HG02885 (cell line): ENCODE results near the gene SLC6A5.

ENCODE experiments used
- ATAC-seq: cut with Tn5 transposase; IDR thresholded peaks from one replicate; pipeline ENCODE4 v1.9.1; 2021; ENCODE audit warnings: mild to moderate bottlenecking; ENCODE audit not compliant: unreplicated experiment, poor library complexity

SLC6A5 gene

GRCh38 chr11:20596205-20597153 is 2.9 kb upstream of the SLC6A5 start:
- no peak for ATAC-seq

GRCh38 chr11:20597154-20597679 is 2.2 kb upstream of the SLC6A5 start:
- no peak for ATAC-seq

DNA sequence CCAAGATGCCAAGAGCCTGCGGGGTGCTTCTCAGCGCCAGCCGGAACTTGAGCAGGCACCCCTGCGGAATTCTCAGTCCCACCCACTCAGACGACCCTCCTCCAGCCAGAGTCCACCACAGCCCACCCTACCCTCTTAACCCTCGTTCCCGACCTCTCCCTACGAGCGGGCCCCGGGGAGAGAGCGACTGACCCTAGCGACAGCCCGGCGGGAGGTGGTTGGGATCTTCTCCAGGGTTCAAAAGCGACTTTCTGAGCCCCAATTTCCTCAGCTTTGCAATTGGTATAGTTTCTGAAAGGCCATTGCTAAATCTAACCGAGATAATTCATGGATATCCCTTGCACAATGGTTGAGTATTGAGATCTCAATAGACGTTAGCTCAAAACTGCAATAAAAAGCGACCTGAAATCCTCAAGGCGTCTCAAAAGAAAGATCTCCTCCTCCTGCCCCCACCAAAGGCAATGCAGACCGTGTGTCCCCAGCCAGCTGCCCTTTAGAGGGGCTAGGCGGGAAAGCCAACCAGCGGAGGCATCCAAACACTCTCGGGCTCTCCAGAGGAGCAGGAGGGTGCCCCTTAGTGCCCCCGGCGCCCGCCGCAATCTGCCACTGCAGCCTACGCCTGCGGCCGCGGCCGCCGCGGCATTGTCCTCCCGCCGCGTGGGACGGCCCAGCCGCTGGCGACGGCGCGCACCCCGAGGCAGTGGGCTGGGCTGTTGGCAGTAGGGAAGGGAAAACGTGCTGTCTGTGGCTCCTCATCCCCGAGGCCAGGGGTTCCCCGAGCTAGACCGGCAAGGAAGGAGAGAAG is 1.5 kb upstream of the SLC6A5 start:
- ATAC-seq, result no peak

DNA sequence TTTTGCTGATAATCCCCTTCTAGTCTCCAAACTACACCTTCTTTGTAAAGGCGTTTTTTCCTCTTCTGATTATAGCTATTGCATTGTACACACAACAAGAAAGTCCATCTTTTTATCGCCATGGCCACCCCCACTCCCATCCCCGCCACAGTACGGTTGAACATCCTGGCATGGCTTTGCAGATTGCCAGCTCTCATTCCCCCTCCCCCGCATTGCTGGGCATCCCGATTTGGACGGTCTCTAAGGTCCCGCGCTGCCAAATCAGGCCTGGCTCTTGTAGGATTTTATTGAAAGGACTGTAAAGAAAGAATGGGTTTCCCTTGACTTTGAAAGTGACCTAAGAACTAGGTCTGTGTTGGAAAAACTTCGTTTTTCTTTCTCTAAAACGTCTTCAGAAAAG is 916 bp upstream of the SLC6A5 start:
- no peak for ATAC-seq

DNA sequence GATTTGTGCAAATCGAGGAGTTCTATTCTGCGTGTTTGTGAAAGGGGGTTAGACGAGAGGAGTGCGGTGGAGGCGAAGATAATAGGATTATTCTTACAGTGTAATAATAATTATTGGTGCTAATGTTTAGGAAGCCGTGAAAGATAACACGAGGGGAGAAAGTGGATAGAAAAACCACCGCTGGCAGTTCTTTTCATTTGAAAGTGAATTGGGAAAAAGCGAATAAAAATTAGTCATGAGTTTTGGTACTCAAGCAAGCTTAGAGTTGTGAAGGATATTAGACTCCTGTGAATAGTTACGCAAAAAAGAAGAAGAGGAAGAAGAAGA is 575 bp downstream of the SLC6A5 start:
- ATAC-seq, result no peak

DNA sequence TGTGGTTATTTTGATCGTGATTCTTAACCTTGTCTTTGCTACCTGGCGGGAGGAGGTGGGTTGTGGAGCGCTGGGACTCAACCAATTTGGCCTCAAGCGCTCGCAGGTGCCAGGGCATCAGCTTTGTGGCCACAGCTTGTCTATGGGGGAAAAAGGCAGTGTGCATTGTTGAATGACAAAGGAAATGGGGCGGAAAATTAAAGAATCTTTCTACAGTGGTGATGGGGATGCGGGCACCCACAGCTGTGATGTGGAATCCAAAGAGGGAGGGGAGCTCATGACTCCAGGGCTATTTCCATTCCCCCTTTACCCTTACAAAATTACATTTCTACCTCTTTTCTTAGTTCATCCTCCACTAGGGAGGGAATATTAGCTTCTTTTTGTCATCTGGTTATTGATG is 1.1 kb downstream of the SLC6A5 start:
- no peak for ATAC-seq

DNA sequence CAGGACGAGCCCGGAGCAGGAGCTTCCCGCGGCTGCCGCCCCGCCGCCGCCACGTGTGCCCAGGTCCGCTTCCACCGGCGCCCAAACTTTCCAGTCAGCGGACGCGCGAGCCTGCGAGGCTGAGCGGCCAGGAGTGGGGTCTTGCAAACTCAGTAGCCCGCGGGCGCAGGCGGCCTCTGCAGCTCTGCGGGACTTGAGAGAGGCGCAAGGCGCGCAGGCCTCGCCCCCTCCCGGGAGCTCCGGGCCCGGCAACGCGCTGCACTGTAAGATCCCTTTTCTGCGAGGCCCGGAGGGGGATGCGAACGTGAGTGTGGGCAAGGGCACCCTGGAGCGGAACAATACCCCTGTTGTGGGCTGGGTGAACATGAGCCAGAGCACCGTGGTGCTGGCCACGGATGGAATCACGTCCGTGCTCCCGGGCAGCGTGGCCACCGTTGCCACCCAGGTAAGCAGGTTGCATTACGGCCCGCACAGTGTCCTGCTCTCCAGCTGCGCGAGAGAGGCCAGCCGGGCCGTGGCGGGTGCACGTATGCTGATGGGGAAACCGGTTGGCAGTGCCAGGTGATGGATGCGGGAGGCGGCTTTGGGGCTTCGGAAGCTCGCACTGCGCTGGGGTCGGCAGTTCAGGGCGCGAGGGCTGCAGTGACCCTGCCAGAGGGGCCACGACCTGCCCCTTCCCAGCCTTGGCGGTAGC is 2.0 kb downstream of the SLC6A5 start:
- no peak for ATAC-seq

GRCh38 chr11:20604295-20604803 is 4.9 kb downstream of the SLC6A5 start:
- ATAC-seq, result no peak

GRCh38 chr11:20604864-20605601 is 5.6 kb downstream of the SLC6A5 start:
- no peak for ATAC-seq

- ATAC-seq, result no peak
Observed at GRCh38 chr11:20605602-20606091, 6.2 kb downstream of the SLC6A5 start.

DNA sequence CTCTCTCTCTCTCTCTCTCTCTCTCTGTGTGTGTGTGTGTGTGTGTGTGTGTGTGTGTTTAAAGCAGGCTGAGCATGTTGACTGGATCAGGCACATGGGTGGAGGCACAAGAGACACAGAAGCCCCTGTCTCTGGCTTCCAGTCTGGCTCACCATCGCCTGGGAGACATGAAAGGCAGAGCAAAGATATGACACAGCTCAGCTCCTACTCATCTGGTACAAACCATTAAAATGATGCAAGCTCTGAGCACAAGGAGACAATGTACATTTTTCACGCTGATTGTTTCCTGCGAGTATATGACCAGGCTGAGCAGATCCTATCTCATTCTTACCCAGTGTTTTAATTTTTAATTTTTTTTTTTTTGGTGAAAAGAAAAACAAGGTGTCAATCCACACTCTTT is 9.5 kb downstream of the SLC6A5 start:
- no peak for ATAC-seq

DNA sequence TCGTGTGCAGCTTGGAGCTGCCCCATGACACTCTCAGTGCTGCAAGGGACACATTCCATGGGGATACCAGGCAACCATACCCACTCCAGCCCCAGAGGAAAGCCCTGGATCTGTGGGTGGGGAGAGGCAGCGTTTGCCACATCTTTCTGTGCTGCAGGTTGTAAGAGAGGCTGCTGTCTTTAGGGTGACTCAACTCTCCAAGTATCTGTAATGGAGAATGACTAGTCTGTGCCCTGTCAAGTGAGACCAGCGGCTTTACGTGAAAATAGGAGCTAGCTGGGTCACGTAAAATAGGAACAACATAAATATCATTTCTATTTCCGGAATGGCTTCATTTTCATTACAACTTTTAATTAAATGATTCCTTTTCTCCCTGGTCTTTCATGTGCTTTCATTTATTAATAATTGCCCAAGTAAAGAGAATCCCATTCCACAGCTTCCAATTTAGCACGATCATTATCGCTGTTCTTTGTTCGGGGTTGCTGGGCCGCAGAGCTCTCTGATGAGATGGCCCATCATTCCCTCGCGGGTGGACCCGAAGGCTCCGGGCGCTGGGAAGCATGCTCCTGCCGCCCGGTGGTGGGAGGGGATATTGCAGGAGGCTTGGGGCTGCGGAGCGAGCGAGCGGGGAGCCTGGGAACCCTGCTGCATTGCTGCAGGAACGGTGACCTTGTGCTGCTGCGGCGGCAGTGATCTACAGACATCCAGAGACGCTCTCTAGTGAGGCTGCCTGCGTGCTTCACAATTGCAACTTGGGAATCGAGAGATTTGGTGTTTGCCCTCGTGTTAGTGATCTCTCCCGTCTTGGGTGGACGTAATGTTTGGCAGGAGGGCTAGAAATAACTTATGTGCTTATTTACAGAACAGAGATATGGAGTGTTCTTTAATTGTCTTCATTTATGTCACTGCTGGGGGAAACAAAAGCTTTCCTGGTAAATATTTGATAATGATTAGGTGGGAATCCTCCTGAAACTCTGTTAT is 10.6 kb downstream of the SLC6A5 start:
- ATAC-seq, result peak; percentile 98

DNA sequence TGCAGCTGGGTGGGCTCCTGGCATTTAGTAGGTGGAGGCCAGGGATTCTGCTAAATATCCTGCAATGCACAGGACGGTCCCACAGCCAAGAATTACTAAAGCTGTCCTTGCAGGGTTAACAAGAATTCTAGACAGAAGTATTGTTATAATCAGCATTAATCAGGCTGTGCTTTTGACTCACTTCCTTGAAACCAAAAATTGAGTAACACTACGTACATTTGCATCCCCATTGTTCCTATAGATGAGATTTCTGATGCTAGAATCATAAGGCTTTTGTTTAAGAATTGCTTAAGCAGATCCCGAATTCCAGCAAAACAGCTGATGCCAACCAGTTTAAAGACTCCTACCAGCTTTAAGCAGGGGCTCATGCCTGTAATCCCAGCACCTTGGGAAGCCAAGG is 11.4 kb downstream of the SLC6A5 start:
- ATAC-seq, result no peak

DNA sequence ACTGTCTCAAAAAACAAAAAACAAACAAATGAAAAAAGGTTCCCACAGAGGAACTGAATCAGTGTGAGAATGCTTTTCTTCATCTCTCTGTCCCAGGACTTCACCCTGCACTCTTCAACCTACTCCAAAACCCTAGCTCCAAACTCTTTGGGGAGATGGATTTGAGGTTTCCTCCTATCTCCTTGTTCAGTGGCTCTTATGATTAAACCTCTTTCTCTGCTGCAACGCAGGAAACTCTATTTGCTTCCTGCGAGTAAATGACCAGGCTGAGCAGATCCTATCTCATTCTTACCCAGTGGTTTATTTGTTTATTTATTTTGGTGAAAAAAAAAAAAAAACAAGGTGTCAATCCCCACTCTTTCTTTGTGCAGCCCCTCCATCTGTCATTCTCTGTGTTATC is 12.0 kb downstream of the SLC6A5 start:
- no peak for ATAC-seq

- ATAC-seq, result no peak
Observed at GRCh38 chr11:20611892-20612291, 12.5 kb downstream of the SLC6A5 start.

DNA sequence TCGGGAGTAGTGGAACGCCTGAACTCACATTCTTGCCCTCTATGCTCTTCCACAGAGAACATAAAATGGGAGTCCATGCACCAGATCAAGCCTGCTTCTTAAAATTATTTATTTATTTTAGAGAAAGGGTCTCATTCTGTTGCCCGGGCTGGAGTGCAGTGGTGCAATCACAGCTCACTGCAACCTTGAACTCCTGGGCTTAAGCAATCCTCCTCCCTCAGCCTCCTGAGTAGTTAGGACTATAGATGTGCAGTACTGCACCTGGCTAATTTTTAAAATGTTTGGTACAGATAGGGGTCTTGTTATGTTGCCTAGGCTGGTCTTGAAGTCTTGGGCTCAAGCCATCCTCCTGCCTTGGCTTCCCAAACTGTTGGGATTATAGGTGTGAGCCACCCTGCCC is 13.0 kb downstream of the SLC6A5 start:
- no peak for ATAC-seq

GRCh38 chr11:20616920-20617319 is 17.5 kb downstream of the SLC6A5 start:
- ATAC-seq, result no peak

DNA sequence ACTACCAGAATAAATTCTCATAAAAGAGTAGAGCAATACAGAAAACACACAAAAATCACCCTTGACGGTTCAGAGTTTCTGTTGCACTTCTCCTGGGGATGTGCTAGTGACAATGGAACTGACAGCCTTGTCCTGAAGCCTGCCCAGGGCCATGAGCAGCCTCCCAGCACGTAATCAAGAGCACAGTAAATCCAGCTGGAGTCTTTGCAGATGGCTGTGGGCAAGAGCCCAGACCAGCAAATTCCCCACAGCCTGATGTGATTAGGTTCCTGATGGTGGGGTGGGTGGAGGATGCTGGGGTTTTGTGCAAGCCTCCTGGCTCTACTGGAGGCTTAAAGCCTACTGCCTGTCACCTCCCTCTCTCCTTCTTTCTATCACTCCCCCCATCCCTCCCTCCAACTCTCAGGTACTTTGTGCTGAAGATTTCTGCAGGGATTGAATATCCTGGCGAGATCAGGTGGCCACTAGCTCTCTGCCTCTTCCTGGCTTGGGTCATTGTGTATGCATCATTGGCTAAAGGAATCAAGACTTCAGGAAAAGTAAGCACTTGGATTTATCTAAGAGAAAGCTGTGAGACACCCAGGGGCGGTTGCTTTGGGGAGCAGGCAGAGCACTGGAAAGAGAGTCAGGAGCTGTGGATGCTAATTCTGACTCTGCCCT is 18.1 kb downstream of the SLC6A5 start:
- ATAC-seq, result no peak
